ENCODE data around the gene CPNE9. TPM values are rescaled to one million over a fixed set of nuclear protein-coding genes. Genes with fewer than 3 reads are reported as not detected.

CPNE9 gene
- total and polyA plus RNA-seq, 2 of the 13 experiments (the other 11 are each of a cell fraction or from before 2014, with no cell fraction given): 0.20 TPM; not detected in 1

GRCh38 chr3:9731206-9732079, 27.8 kb downstream of the CPNE9 start, which contains the start of gene BRPF1 (continued):
- no peak for TF ChIP-seq HOMEZ (CRISPR knock-in tag; IDR thresholded peaks at IDR 0.05; ENCODE audit: low read depth)
- TF ChIP-seq LCORL (IDR thresholded peaks at IDR 0.05): no peak
- peak; percentile 55; the same call in 1 of the 2 replicates for TF ChIP-seq LCORL (CRISPR knock-in tag; IDR thresholded peaks at IDR 0.05)
- TF ChIP-seq NFE2L1 (CRISPR knock-in tag; IDR thresholded peaks at IDR 0.05; ENCODE audit: borderline replicate concordance): no peak
- TF ChIP-seq ZNF770 (CRISPR knock-in tag; IDR thresholded peaks at IDR 0.05): no peak
- peak; percentile 73; the same call in 1 of the 2 replicates for TF ChIP-seq ZNF788 (CRISPR knock-in tag; IDR thresholded peaks at IDR 0.05; ENCODE audit: borderline replicate concordance)
- TF ChIP-seq ZKSCAN1 (IDR thresholded peaks at IDR 0.05; ENCODE audit: low read length): no peak
- no peak for TF ChIP-seq NFIC (IDR thresholded peaks at IDR 0.05; ENCODE audit: low read length)
- peak; percentile 98 for TF ChIP-seq KLF12 (CRISPR knock-in tag; IDR thresholded peaks at IDR 0.05; ENCODE audit: borderline replicate concordance)
- TF ChIP-seq MAFK (conservative IDR thresholded peaks at IDR 0.05 in 1 of 2, IDR thresholded peaks at IDR 0.05 in 1 of 2; ENCODE audit: low read length in 2 of 2): no peak
- TF ChIP-seq ZNF235 (CRISPR knock-in tag; IDR thresholded peaks at IDR 0.05; ENCODE audit: borderline replicate concordance): 0 out of 2 replicates have a peak, but pooled peaks have one; percentile 47
- TF ChIP-seq STAT5B (CRISPR knock-in tag; IDR thresholded peaks at IDR 0.05): no peak
- TF ChIP-seq HNF1B (CRISPR knock-in tag; IDR thresholded peaks at IDR 0.05): no peak; the same call in 1 of the 2 replicates
- no peak; the same call in 1 of the 2 replicates for TF ChIP-seq FOXJ3 (CRISPR knock-in tag; IDR thresholded peaks at IDR 0.05; ENCODE audit: borderline replicate concordance)
- TF ChIP-seq BORCS8-MEF2B (CRISPR knock-in tag; IDR thresholded peaks at IDR 0.05): no peak
- TF ChIP-seq SP2 (CRISPR knock-in tag; IDR thresholded peaks at IDR 0.05): peak; percentile 40
- TF ChIP-seq REXO4 (CRISPR knock-in tag; IDR thresholded peaks at IDR 0.05; ENCODE audit: borderline replicate concordance): no peak
- 0 out of 2 replicates have a peak, but pooled peaks have one; percentile 35 for TF ChIP-seq ZNF609 (CRISPR knock-in tag; IDR thresholded peaks at IDR 0.05; ENCODE audit: borderline replicate concordance)

Data from HepG2 (cell line).